Measurements from ENCODE around the gene DUSP8. TPM values are rescaled to one million over a fixed set of nuclear protein-coding genes. Genes with fewer than 3 reads are reported as not detected.

Gene DUSP8
- total RNA-seq, 1 experiment from 2014 or later, result 4.4 TPM

DNA sequence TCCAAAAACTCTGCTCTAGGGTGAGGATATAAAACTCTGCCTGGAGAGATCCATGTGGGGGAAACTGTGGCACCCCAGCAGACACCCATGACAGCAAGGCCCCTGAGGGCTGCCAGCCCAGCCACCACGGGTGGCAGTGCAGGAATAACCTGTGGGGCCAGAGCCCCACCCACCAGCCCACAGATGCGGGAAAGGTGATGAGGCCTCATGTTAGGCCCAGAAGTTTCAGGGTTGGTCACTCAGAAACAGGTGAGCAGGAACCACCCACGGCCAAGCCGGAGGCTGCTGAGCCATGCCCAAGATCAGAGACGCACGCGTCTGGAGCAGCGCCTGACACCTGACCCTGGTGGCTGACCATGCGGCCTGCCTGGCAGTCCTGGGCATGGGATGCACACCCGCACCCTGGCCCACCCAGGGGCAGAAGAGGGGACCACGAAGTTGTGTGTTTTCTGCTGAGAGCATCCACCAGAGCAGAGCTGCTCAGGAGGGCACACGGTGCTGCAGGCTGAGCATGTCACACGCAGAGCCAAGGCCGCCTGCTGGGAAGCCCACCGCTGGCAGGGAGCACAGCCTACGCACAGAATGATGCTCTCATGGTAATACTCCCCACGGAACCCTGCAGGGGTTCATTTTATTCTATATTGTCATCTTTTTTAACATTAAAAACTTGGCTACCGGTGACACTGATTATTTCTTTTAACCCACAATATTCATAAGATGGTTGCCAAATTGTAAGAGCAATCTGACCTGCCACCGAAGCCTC lies 41.2 kb downstream of the DUSP8 start:
- Histone ChIP-seq H3K56ac (ENCODE audit: insufficient read length, low read depth, low read length) (no peak overlapping the region), H3K23ac (ENCODE audit: insufficient read length, low read depth, low read length) (no peak overlapping the region), H2BK120ac (ENCODE audit: low read depth, low read length, poor library complexity, severe bottlenecking) (no peak overlapping the region), H3K18ac (ENCODE audit: insufficient read length, low read depth, low read length) (no peak overlapping the region), H3K79me2 (ENCODE audit: insufficient read depth, low read length) (peaks cover 1% of the 10 kb centered on the region; the same call in 1 of the 2 replicates), H3K14ac (ENCODE audit: insufficient read depth, low read length) (no peak overlapping the region; the same call in 1 of the 2 replicates), H4K20me1 (ENCODE audit: control insufficient read depth, insufficient read depth, insufficient read length) (peaks cover 3% of the 10 kb centered on the region), H2BK12ac (ENCODE audit: insufficient read length, low read depth, low read length) (no peak overlapping the region), H3K4me2 (ENCODE audit: insufficient read depth, insufficient read length, low read length) (no peak overlapping the region), H4K91ac (ENCODE audit: insufficient read length, low read depth, low read length) (no peak overlapping the region), H3K4ac (ENCODE audit: low read depth, low read length) (no peak overlapping the region), H2BK20ac (ENCODE audit: low read depth, low read length, poor library complexity, severe bottlenecking) (no peak overlapping the region), H2AK5ac (ENCODE audit: insufficient read length, low read length) (no peak overlapping the region), H2BK5ac (ENCODE audit: insufficient read length, low read length) (no peak overlapping the region), H2AFZ (ENCODE audit: low read length) (no peak overlapping the region), H3K9ac (ENCODE audit: extremely low read depth, insufficient read length, low read length) (no peak overlapping the region), H3K4me1 (ENCODE audit: insufficient read depth, low read length) (no peaks in the 10 kb centered on the region), H4K8ac (replicated peaks; ENCODE audit: insufficient read length, low read depth, low read length) (no peak overlapping the region), H4K5ac (ENCODE audit: insufficient read length, low read depth, low read length) (no peak overlapping the region), H3K27me3 (ENCODE audit: insufficient read depth, low read length) (no peaks in the 10 kb centered on the region), H3T11ph (ENCODE audit: low read length) (no peak overlapping the region), H2BK15ac (ENCODE audit: low read depth, low read length) (no peak overlapping the region), H3K9me3 (ENCODE audit: control insufficient read depth, low read depth, low read length) (no peaks in the 10 kb centered on the region), H3K79me1 (ENCODE audit: insufficient read depth, low read depth, low read length, poor library complexity, severe bottlenecking) (peaks cover 12% of the 10 kb centered on the region), H3K23me2 (ENCODE audit: insufficient read length, low read depth, low read length, poor library complexity, severe bottlenecking) (no peaks in the 10 kb centered on the region), H3K27ac (ENCODE audit: insufficient read length, low read depth, low read length) (no peak overlapping the region)
- no peak for DNase-seq
- H3K27me3 Mint-ChIP-seq (ENCODE audit: low read depth), result no peaks in the 10 kb centered on the region
- no CpG with 5 or more reads among the region's 19 CpGs for WGBS (ENCODE audit: extremely low coverage, insufficient read length, low lambda C conversion rate)
- peaks cover 0 to 7% of the 10 kb centered on the region in 2 experiments; a peak in 2 of 4 replicates for H3K4me1 Mint-ChIP-seq
- H3K27ac Mint-ChIP-seq, result peak overlapping the region in 1 of 3 experiments; percentile 61; a peak in 1 of 7 replicates
- H3K4me3 Mint-ChIP-seq, result no peak overlapping the region
- H3K36me3 Mint-ChIP-seq (ENCODE audit: insufficient read depth in 1 of 3, low read depth in 3 of 3), result no peaks in the 10 kb centered on the region
- no peak for TF ChIP-seq CTCF (conservative IDR thresholded peaks at IDR 0.05)
- no peaks in the 10 kb centered on the region for H3K9me3 Mint-ChIP-seq
